Activated T-helper 1 cell treated with anti-CD3 and anti-CD28 coated beads, Interleukin-2, amount 50 U/mL, for 16 hours (primary cell): Measurements from ENCODE around the gene PSTPIP1.

Experiments used
- DNase-seq, 2 donors: peaks; one replicate each; pipeline ENCODE4 v3.0.0-alpha.2; 2020; ENCODE audit warnings: low read depth in 1 of 2, low spot score in 1 of 2

Gene PSTPIP1

DNA sequence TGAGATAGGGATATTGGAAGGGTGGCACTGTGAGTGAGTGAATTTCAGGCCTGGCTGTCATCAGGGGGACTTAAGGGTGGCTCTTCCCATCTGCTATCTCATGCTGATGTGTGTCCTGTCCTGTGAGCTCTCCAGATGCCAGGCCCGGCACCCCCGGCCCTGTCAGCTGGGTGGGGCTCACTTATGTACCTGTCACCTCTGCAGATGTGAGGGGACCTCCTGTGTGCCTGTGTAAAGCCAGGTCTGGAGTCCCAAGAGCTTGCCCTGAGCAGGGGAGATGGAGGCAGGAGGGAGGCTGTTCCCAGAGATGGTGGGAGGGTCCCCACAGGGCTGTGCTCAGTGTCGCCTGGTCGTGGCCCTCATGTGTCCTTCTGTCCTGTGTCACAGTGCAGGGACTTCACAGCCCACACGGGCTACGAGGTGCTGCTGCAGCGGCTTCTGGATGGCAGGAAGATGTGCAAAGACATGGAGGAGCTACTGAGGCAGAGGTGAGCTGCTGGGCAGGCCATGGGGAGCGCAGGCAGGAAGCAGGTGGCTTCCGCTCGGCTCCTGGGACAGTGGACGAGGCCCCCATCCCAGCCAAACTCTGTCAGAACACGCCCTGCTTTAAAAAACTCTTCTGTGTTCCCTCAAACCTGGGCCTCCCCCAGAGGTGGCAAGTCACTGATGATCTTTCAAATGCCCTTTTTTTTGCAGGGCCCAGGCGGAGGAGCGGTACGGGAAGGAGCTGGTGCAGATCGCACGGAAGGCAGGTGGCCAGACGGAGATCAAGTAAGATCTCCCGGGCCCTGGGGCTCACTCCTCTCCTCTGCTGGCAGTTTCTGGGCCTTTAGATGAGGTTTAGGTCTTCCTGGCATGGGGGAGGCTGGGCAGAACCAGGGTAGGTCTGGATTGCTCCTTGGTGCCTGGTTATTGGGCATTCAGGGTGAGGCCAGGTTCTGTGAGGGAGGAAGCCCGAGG lies 23.1 kb downstream of the PSTPIP1 start:
- no peak for DNase-seq

DNA sequence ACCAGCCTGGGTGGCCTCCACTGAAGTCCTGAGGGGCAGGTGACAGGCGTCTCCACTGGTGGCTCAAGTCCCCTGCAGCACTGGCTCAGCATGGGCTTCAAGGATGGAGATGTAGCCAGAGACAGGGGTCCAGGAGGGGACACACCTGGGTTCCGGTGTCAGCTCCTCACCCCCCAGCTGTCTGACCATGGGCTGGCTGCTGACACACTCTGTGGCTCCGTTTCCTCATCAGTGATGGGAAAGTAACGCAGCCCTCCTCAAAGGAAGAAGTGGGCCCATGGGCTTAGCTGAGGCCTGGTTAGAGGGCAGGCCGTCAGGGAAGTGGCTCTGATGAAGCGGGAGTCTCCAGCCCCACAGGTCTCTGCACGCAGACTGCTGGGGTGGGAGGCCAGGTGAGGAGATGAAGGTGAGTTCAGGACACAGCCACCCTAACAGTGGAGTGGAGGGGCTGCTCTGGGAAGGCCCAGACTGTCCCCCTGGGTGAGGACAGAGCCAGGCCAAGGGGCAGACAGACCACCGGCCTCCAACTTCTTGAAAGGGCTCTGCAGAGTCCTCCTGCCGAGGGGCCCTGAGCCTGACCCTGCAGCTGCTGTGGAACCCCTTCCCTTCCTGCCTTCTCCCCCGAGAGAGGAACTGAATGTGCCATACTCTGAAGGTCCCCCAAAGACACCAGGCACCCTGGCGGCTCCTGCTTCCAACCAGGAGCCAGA lies 24.0 kb downstream of the PSTPIP1 start:
- DNase-seq: no peak

DNA sequence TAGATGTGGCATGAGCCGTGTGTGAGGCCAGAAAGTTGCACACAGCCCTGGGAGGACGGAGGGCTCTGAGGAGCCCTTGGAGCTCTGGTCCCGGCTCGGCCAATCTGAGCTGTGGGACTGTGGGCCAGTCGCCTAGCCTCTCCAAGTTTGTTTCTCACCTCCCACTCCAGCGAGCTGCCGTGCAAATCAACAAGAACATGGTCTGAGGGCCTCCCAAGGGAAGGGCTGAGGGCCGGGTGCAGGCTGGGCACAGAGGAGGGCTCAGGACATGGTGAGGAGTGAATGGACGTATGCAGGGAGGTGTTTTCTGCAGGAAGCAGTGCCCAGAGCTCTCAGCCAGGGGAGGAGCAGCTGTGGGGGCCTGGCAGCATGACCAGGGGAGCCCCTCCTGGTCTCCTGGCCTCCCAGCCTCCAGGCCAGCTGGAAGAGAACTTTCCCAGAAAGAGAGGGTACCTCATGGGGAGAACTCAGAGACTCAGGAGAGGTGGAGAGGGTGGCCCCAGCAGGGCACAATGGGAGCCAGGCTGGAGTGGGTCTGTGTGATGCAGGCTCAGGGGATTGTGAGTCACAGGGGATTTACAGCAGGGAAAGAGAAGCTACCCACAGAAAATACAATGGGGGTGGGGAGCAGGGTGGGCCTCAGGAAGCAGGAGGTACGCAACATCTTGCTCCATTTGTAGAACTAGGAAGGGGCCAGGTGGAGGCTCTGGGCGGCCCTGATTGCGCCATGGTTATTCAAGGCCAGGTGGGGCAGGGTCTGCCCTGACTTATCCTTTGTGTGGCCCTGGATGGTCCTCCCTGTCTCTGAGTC lies 24.8 kb downstream of the PSTPIP1 start:
- DNase-seq: no peak

DNA sequence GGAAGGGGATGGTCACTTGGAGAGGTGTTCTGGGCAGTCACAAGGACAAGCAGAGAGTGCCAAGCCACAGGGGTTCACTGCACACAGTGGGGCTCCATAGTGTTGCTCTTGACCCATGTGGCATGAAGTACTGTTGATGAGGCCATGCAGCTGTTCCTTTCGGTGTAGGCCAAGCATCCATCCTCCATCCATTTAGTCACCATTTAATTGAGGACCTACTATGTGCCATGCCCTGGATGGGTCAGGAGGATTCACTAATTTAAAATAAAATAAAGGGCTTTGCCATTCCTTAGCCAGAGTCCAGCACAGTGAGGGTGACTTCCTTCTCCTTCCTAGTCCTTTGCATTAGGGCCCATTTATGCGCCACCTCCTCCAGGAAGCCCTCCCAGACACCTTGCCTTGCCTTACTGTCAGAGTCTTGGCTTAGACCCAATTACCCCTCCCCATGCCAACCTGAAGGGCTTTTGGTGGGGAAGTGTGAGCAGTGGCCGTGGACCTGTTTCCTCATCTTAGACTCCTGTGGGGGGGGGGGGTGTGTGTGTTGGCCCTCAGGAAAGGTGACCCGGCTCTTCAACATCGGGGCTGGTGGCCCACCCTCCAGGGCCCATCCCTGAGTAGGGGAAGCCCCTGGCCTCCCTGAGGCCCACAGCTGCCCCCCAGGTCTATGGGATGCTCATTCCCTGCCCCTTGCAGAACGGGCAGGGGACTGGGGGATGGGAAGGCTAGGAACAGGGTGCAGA lies 25.6 kb downstream of the PSTPIP1 start:
- DNase-seq: no peak

DNA sequence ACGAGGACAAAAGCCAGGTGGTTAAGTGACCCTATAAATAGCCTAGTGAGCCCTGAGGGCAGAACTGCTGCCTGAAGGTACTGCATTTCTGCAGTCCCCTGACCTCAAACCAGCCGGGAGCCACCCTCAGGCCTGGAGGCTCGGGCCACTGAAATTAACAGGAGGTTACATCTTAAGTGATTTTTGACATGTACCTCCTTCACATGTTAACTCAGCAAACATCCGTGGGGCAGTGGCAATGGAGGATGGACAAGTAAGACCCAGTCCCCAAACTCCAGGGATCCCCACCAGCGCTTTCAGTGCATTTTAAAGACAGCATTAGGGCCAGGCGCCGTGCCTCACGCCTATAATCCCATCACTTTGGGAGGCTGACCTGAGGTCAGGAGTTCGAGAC lies 26.2 kb downstream of the PSTPIP1 start:
- no peak for DNase-seq

- no peak for DNase-seq
Observed at GRCh38 chr15:77021803-77022381, 27.0 kb downstream of the PSTPIP1 start.

DNA sequence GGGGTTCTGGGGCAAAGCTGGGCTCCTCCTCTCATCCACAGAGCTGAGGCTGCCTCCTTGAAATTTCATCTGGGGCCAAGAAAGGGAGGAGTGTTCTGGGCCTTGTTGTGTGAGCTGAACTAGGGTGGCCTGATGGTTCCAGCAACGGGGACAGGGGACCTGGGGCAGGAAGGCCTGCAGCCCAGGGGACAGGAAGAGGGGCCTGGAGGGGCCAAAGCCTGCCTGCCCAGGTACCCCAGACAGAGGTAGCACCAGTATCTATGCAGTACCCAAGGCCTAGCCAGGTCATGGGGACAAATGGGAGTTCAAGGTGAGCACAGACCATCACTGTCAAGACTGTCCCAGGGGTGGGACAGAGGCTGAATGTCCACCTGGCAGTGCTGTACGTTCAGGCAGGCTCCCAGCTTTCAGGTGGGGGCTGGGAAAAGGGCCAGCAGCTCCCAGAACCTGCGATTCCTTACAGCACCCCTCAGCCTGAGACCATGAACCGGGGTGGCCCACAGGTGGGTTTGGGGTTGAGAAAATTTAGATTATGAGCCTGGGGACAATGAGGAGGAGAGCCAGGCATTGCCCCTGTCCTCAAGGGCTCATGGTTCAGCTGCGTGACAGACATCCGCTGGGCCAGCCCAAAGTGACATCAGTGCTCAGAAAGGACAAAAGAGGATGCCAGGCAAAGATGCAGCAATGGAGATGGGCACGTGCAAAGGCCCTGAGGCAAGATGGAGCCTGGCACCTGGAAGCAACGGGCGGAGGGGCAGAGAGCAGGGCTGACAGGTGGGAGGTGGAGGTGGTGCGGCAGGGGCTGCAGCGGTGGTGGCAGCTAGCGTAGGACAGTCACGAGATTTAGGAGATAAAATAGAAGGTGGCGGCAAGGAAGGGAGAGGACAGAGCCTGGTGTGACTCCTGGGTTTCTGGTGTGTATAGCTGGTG lies 28.0 kb downstream of the PSTPIP1 start:
- no peak for DNase-seq

- DNase-seq: no peak
Observed at GRCh38 chr15:77023576-77024272, 28.8 kb downstream of the PSTPIP1 start.

GRCh38 chr15:77024273-77025082 lies 29.6 kb downstream of the PSTPIP1 start:
- DNase-seq: peak; percentile 36 to 52

GRCh38 chr15:77025083-77025901 lies 30.4 kb downstream of the PSTPIP1 start:
- DNase-seq: peak in 1 of 2 donors; percentile 2

DNA sequence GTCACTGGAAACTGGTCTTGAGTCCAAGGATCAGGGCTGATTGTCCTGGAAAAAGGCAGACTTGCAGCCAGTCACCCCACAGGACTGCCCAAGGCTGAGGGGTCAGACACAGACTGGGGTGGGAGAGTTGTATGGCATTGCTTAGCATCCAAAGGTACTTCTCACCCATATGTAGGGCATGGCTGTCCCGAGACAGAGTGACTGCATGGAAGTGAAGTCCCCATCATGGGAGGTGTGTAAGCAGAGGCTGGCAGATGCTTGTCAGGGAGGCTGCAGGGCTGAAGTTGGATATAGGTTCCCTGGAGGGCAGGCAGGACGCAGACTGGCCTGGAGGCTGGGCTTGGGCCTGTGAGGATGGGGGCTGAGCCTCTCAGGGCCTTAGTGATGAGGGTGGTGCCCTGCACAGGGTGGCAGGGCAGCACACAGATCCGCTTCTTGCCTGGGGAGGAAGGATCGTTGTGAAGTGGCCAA lies 31.1 kb downstream of the PSTPIP1 start:
- no peak for DNase-seq

GRCh38 chr15:77026501-77027110 lies 31.7 kb downstream of the PSTPIP1 start:
- no peak for DNase-seq

DNA sequence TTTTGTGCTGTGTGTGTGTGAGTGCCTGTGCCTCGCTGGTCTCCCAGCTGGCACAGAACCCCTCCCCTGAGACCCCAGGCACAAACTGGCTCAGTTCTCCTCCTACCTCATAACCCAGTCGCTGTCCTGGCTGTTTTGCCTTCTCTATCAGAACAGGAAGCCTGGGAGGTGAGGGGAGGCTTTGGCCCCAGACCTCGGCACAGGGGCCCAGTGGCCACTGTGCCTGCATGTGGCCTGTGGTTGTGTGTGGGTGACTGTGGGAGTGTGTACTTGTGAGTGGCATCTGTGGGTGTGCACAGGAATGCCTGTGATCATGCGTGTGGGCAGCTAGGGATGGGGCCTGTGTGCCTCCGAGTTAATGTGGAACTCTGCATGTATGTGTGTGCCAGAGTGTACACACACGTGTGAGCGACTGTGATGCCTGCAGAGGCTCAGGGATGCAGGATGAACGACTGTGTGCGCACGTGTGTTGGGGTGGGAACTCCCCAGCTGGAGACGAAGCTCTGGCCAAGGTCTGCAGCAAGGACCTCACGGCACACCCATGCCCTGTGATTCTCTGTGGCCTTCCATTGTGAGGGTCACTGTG lies 32.3 kb downstream of the PSTPIP1 start:
- no peak for DNase-seq

GRCh38 chr15:77027697-77028450 lies 32.9 kb downstream of the PSTPIP1 start:
- DNase-seq: peak in 1 of 2 donors; percentile 2

GRCh38 chr15:77028451-77029165 lies 33.7 kb downstream of the PSTPIP1 start:
- DNase-seq: peak in 1 of 2 donors; percentile 2
